HCT116 (cell line): ENCODE measurements around the gene TBC1D1. TPM values are rescaled to one million over a fixed set of nuclear protein-coding genes. Genes with fewer than 3 reads are reported as not detected.

ENCODE experiments used
- ATAC-seq: fragments of 200-7000 bp; cut with Tn5 transposase; 2 replicates; pipeline ENCODE4 v1.9.1; 2020; ENCODE audit warnings: mild to moderate bottlenecking, moderate library complexity
- BruUV-seq: library from RNA; stranded (reverse); fragments of 400-500 nt; replicated peaks from 2 replicates; lab custom pipeline; 2021; lab: Mats Ljungman, UMichigan
- CTCF ChIA-PET: fragments of 300-600 bp; sonication (Branson Sonifier 250); formaldehyde crosslinking; loops from one replicate; lab custom pipeline; 2021; ENCODE audit warnings: antibody characterized with exemption; lab: Charles Lee
- POLR2A ChIA-PET: fragments of 300-600, 350-600 bp; sonication (Branson Sonifier 250); formaldehyde crosslinking; loops from one replicate; lab custom pipeline; 2021; ENCODE audit warnings: antibody characterized with exemption; lab: Charles Lee
- RAD21 ChIA-PET, 2 experiments: fragments of 300-600 bp; sonication (Branson Sonifier 250); formaldehyde crosslinking; loops; one replicate each; lab custom pipeline; 2023; ENCODE audit warnings: low total read pairs in 2 of 2; ENCODE audit not compliant: uncharacterized antibody in 2 of 2, unreplicated experiment in 2 of 2, low non-redundant PET in 1 of 2; lab: Charles Lee
- DNase-seq: peaks from one replicate; pipeline ENCODE4 v3.0.0-alpha.2; 2010; ENCODE audit warnings: low read depth, low spot score
- H2AFZ ChIP-seq: fragments of 200-600 bp; shearing (Covaris generic), sonication (generic); 2 replicates; pipeline ENCODE4 v1.6.1; 2017; ENCODE audit warnings: low read depth, mixed run types, mixed read lengths, antibody characterized with exemption, low read length; ENCODE audit not compliant: poor library complexity, severe bottlenecking
- H3K27ac ChIP-seq: 2 replicates; pipeline ENCODE4 v1.5.1; 2012; ENCODE audit warnings: low read depth, low read length
- H3K27me3 ChIP-seq: fragments of 200-600 bp; sonication (generic); 2 replicates; pipeline ENCODE4 v1.6.1; 2016; ENCODE audit warnings: mixed run types, low read length, mixed read lengths; ENCODE audit not compliant: insufficient read depth
- H3K36me3 ChIP-seq, 2 experiments: fragments of 200-500 bp in 1 of 2; fragments of 200-600 bp in 1 of 2; sonication (Bioruptor generic) in 1 of 2; sonication (generic) in 1 of 2; 2 replicates each; pipeline versions ENCODE4 v1.5.1 to v1.6.1; 2014 to 2016; ENCODE audit warnings: low read length in 2 of 2, inconsistent platforms in 1 of 2, mixed read lengths in 1 of 2, mixed run types in 1 of 2; ENCODE audit not compliant: insufficient read depth in 2 of 2, control insufficient read depth in 1 of 2
- H3K4me1 ChIP-seq, 2 experiments: fragments of 200-600 bp in 1 of 2; sonication (generic) in 1 of 2; 2 replicates each; pipeline versions ENCODE4 v1.5.1 to v1.6.1; 2012 to 2017; ENCODE audit warnings: low read length in 2 of 2, inconsistent platforms in 1 of 2, mild to moderate bottlenecking in 1 of 2, mixed read lengths in 1 of 2, mixed run types in 1 of 2, moderate library complexity in 1 of 2; ENCODE audit not compliant: insufficient read depth in 2 of 2, control insufficient read depth in 1 of 2
- H3K4me2 ChIP-seq: fragments of 200-600 bp; sonication (generic); 2 replicates; pipeline ENCODE4 v1.6.1; 2017; ENCODE audit warnings: mixed run types, low read length, mixed read lengths
- H3K4me3 ChIP-seq, 2 experiments: fragments of 200-600 bp in 1 of 2; sonication (generic) in 1 of 2; replicated peaks in 1 of 2; 2 replicates each; pipeline ENCODE4 v1.5.1; 2011 to 2016; ENCODE audit warnings: low read length in 2 of 2, control low read depth in 1 of 2, low read depth in 1 of 2, mild to moderate bottlenecking in 1 of 2, mixed read lengths in 1 of 2, mixed run types in 1 of 2
- H3K79me2 ChIP-seq: fragments of 200-600 bp; sonication (generic); 2 replicates; pipeline ENCODE4 v1.6.1; 2017; ENCODE audit warnings: mild to moderate bottlenecking, mixed run types, low read length, moderate library complexity, mixed read lengths; ENCODE audit not compliant: insufficient read depth
- H3K9ac ChIP-seq: fragments of 200-600 bp; sonication (generic); 2 replicates; pipeline ENCODE4 v1.6.1; 2016; ENCODE audit warnings: low read length, mixed read lengths
- H3K9me2 ChIP-seq: fragments of 200-600 bp; sonication (generic), shearing (Covaris generic); 2 replicates; pipeline ENCODE4 v1.6.1; 2017; ENCODE audit warnings: mixed run types, mild to moderate bottlenecking, moderate library complexity; ENCODE audit not compliant: insufficient read depth
- H3K9me3 ChIP-seq, 2 experiments: fragments of 200-500 bp in 1 of 2; fragments of 200-600 bp in 1 of 2; sonication (Bioruptor generic) in 1 of 2; sonication (generic) in 1 of 2; 2 replicates each; pipeline ENCODE4 v1.6.1; 2014 to 2017; ENCODE audit warnings: low read length in 2 of 2, mixed read lengths in 2 of 2, inconsistent platforms in 1 of 2, low read depth in 1 of 2, mild to moderate bottlenecking in 1 of 2, mixed run types in 1 of 2, moderate library complexity in 1 of 2; ENCODE audit not compliant: control insufficient read depth in 1 of 2, insufficient read depth in 1 of 2
- H4K20me1 ChIP-seq: fragments of 200-600 bp; sonication (generic), shearing (Covaris generic); 2 replicates; pipeline ENCODE4 v1.6.1; 2017; ENCODE audit warnings: mixed run types, mild to moderate bottlenecking, moderate library complexity; ENCODE audit not compliant: insufficient read depth
- ATF3 ChIP-seq: IDR thresholded peaks from 2 replicates; pipeline ENCODE4 v1.6.1; 2012
- CBX3 ChIP-seq: IDR thresholded peaks from 2 replicates; pipeline ENCODE4 v1.6.1; 2012; ENCODE audit warnings: low read depth
- CEBPB ChIP-seq: IDR thresholded peaks from 2 replicates; pipeline ENCODE4 v1.6.1; 2012; ENCODE audit warnings: low read depth
- EGR1 ChIP-seq: IDR thresholded peaks from 2 replicates; pipeline ENCODE4 v1.6.1; 2012; ENCODE audit warnings: low read depth
- ELF1 ChIP-seq: IDR thresholded peaks from 2 replicates; pipeline ENCODE4 v1.6.1; 2012; ENCODE audit warnings: low read depth, borderline replicate concordance
- EZH2 ChIP-seq: fragments of 200-600 bp; sonication (generic); IDR thresholded peaks from 2 replicates; pipeline ENCODE4 v1.6.1; 2017; ENCODE audit warnings: antibody characterized with exemption, mixed run types
- EZH2phosphoT487 ChIP-seq: fragments of 200-600 bp; IDR thresholded peaks from 2 replicates; pipeline ENCODE4 v1.6.1; 2018; ENCODE audit warnings: antibody characterized with exemption, borderline replicate concordance
- POLR2A ChIP-seq: IDR thresholded peaks from 2 replicates; pipeline ENCODE4 v1.7.0; 2011; ENCODE audit warnings: borderline replicate concordance; ENCODE audit not compliant: insufficient read depth, insufficient read length; ENCODE audit errors: extremely low read depth
- POLR2AphosphoS5 ChIP-seq: IDR thresholded peaks from 2 replicates; pipeline ENCODE4 v1.6.1; 2011; ENCODE audit warnings: mild to moderate bottlenecking, low read depth, low read length, moderate library complexity
- RAD21 ChIP-seq: IDR thresholded peaks from 2 replicates; pipeline ENCODE4 v1.6.1; 2012; ENCODE audit warnings: low read depth, mild to moderate bottlenecking
- REST ChIP-seq: IDR thresholded peaks from 2 replicates; pipeline ENCODE4 v1.6.1; 2012; ENCODE audit warnings: low read depth
- SIN3A ChIP-seq: IDR thresholded peaks from 2 replicates; pipeline ENCODE4 v1.6.1; 2012; ENCODE audit warnings: low read depth
- SP1 ChIP-seq: IDR thresholded peaks from 2 replicates; pipeline ENCODE4 v1.6.1; 2012; ENCODE audit warnings: low read depth
- SRF ChIP-seq: IDR thresholded peaks from 2 replicates; pipeline ENCODE4 v1.6.1; 2012; ENCODE audit warnings: low read depth
- TCF7L2 ChIP-seq: IDR thresholded peaks from 2 replicates; pipeline ENCODE4 v1.7.0; 2011; ENCODE audit warnings: borderline replicate concordance, inconsistent platforms; ENCODE audit not compliant: insufficient read depth, insufficient read length; ENCODE audit errors: extremely low read depth
- YY1 ChIP-seq: IDR thresholded peaks from 2 replicates; pipeline ENCODE4 v1.6.1; 2011; ENCODE audit warnings: low read length, low read depth, moderate library complexity, mild to moderate bottlenecking; ENCODE audit not compliant: insufficient replicate concordance; ENCODE audit errors: extremely low read depth
- ZFX ChIP-seq: fragments of 450-650 bp; IDR thresholded peaks from 2 replicates; pipeline ENCODE4 v1.6.1; 2017
- ZNF274 ChIP-seq: fragments of 200-500 bp; sonication (Bioruptor generic); IDR thresholded peaks from 2 replicates; pipeline ENCODE4 v1.6.1; 2014; ENCODE audit warnings: mild to moderate bottlenecking, low read depth, low read length, inconsistent platforms
- intact Hi-C: fragments of 100-400 bp; cut with micrococcal nuclease; formaldehyde crosslinking; loops from 2 replicates; pipeline ENCODE4 v1.10.0; 2022
- total RNA-seq: library from RNA; stranded (reverse); gene quantifications from one replicate; pipeline ENCODE4 v1.2.1, GENCODE V29; 2021; ENCODE audit not compliant: unreplicated experiment
- TF ChIP-seq, protein P1 (sequence below), 3 experiments: fragments of 200-600 bp in 1 of 3; sonication (generic) in 1 of 3; IDR thresholded peaks in 2 of 3; conservative IDR thresholded peaks in 1 of 3; 2 replicates each; pipeline ENCODE4 v1.5.1; 2012 to 2017; ENCODE audit warnings: low read depth in 2 of 3, low read length in 2 of 3, antibody characterized with exemption in 1 of 3, borderline replicate concordance in 1 of 3, control low read depth in 1 of 3, mild to moderate bottlenecking in 1 of 3, mixed read lengths in 1 of 3, mixed run types in 1 of 3, moderate library complexity in 1 of 3; ENCODE audit not compliant: insufficient read depth in 1 of 3
- TF ChIP-seq, protein P2 (sequence below): IDR thresholded peaks from 2 replicates; pipeline ENCODE4 v1.6.1; 2012

The TBC1D1 gene
- total RNA-seq, 1 experiment from 2014 or later = 82.7 TPM

GRCh38 chr4:37960679-37961450 is 70.0 kb downstream of the TBC1D1 start:
- no peak overlapping the region for H3K9ac ChIP-seq
- CTCF ChIA-PET = no interaction called here
- POLR2A ChIA-PET = no interaction called here
- H4K20me1 ChIP-seq = no peaks in the 10 kb centered on the region
- no peak overlapping the region for H3K4me3 ChIP-seq
- H3K27me3 ChIP-seq = no peaks in the 10 kb centered on the region
- H3K4me1 ChIP-seq = peaks cover 0 to 2% of the 10 kb centered on the region in 2 experiments; a peak in 1 of 4 replicates
- no peaks in the 10 kb centered on the region for H3K9me3 ChIP-seq
- H3K27ac ChIP-seq = no peak overlapping the region
- ATAC-seq = no peak
- H2AFZ ChIP-seq = no peak overlapping the region
- intact Hi-C loops = no loop called here
- H3K4me2 ChIP-seq = no peak overlapping the region
- RAD21 ChIA-PET = no interaction called here
- no TSS peak for BruUV-seq
- TF ChIP-seq SP1 = no peak
- TF ChIP-seq ZFX = no peak
- no peak for TF ChIP-seq REST
- no peak for TF ChIP-seq POLR2AphosphoS5
- TF ChIP-seq SIN3A = no peak
- TF ChIP-seq ZNF274 = no peak
- TF ChIP-seq ATF3 = no peak
- no peak for TF ChIP-seq ELF1
- no peak for TF ChIP-seq SRF
- no peak for TF ChIP-seq POLR2A
- no peak for TF ChIP-seq YY1
- TF ChIP-seq RAD21 = no peak
- no peak for TF ChIP-seq EZH2phosphoT487
- TF ChIP-seq, protein P1, sequence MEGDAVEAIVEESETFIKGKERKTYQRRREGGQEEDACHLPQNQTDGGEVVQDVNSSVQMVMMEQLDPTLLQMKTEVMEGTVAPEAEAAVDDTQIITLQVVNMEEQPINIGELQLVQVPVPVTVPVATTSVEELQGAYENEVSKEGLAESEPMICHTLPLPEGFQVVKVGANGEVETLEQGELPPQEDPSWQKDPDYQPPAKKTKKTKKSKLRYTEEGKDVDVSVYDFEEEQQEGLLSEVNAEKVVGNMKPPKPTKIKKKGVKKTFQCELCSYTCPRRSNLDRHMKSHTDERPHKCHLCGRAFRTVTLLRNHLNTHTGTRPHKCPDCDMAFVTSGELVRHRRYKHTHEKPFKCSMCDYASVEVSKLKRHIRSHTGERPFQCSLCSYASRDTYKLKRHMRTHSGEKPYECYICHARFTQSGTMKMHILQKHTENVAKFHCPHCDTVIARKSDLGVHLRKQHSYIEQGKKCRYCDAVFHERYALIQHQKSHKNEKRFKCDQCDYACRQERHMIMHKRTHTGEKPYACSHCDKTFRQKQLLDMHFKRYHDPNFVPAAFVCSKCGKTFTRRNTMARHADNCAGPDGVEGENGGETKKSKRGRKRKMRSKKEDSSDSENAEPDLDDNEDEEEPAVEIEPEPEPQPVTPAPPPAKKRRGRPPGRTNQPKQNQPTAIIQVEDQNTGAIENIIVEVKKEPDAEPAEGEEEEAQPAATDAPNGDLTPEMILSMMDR (IDR thresholded peaks at IDR 0.05 in 2 of 3, conservative IDR thresholded peaks at IDR 0.05 in 1 of 3; ENCODE audit: borderline replicate concordance in 1 of 3, insufficient read depth in 1 of 3, low read depth in 2 of 3, low read length in 2 of 3) = no peak
- no peak for TF ChIP-seq TCF7L2
- TF ChIP-seq CEBPB = no peak
- TF ChIP-seq, protein P2, sequence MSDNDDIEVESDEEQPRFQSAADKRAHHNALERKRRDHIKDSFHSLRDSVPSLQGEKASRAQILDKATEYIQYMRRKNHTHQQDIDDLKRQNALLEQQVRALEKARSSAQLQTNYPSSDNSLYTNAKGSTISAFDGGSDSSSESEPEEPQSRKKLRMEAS = no peak
- TF ChIP-seq EZH2 = no peak
- no peak for TF ChIP-seq EGR1
- no peak for TF ChIP-seq CBX3
- no peak for DNase-seq
- H3K79me2 ChIP-seq = no peaks in the 10 kb centered on the region
- no peaks in the 10 kb centered on the region for H3K9me2 ChIP-seq
- H3K36me3 ChIP-seq = no peaks in the 10 kb centered on the region
